A673 (cell line): ENCODE results near the gene TM9SF2. TPM values are rescaled to one million over a fixed set of nuclear protein-coding genes. Genes with fewer than 3 reads are reported as not detected.

Experiments used
- BruUV-seq: library from RNA; stranded (reverse); fragments of 400-500 nt; replicated peaks from 2 replicates; lab custom pipeline; 2021; lab: Mats Ljungman, UMichigan
- CTCF ChIA-PET: fragments of 300-600 bp; sonication (Branson Sonifier 250); formaldehyde crosslinking; loops from one replicate; lab custom pipeline; 2022; ENCODE audit warnings: antibody characterized with exemption; lab: Charles Lee
- POLR2A ChIA-PET: fragments of 300-600 bp; sonication (Branson Sonifier 250); formaldehyde crosslinking; loops from one replicate; lab custom pipeline; 2022; ENCODE audit warnings: antibody characterized with exemption; ENCODE audit not compliant: low non-redundant PET; lab: Charles Lee
- DNase-seq: peaks from one replicate; pipeline ENCODE4 v3.0.0-alpha.2; 2015; ENCODE audit warnings: low spot score
- H3K27ac ChIP-seq: fragments of 200-600 bp; sonication (generic); 2 replicates; pipeline ENCODE4 v1.5.1; 2016; ENCODE audit warnings: mixed run types, low read depth, mild to moderate bottlenecking, mixed read lengths, antibody characterized with exemption, low read length; ENCODE audit not compliant: poor library complexity, severe bottlenecking
- H3K27me3 ChIP-seq: fragments of 200-600 bp; sonication (generic); replicated peaks from 2 replicates; pipeline ENCODE4 v1.6.1; 2017; ENCODE audit warnings: mixed run types, low read depth, mild to moderate bottlenecking, mixed read lengths, antibody characterized with exemption, low read length; ENCODE audit not compliant: insufficient read depth, poor library complexity
- H3K36me3 ChIP-seq: fragments of 200-600 bp; sonication (generic); 2 replicates; pipeline ENCODE4 v1.6.1; 2016; ENCODE audit warnings: mixed run types, mild to moderate bottlenecking, mixed read lengths, antibody characterized with exemption, low read length; ENCODE audit not compliant: insufficient read depth, poor library complexity, severe bottlenecking
- H3K4me1 ChIP-seq: fragments of 200-600 bp; sonication (generic); 2 replicates; pipeline ENCODE4 v1.6.1; 2017; ENCODE audit warnings: mixed run types, mild to moderate bottlenecking, mixed read lengths, antibody characterized with exemption, low read length; ENCODE audit not compliant: insufficient read depth, poor library complexity, severe bottlenecking
- H3K4me3 ChIP-seq: fragments of 200-600 bp; sonication (generic); 2 replicates; pipeline ENCODE4 v1.5.1; 2016; ENCODE audit warnings: low read depth, mixed run types, mild to moderate bottlenecking, mixed read lengths, low read length; ENCODE audit not compliant: poor library complexity, severe bottlenecking
- H3K9me3 ChIP-seq: fragments of 200-600 bp; sonication (generic); 2 replicates; pipeline ENCODE4 v1.6.1; 2016; ENCODE audit warnings: mixed run types, low read depth, mild to moderate bottlenecking, mixed read lengths, antibody characterized with exemption, low read length; ENCODE audit not compliant: poor library complexity, severe bottlenecking
- CTCF ChIP-seq: fragments of 300-800, 200-600 bp; sonication (generic); conservative IDR thresholded peaks from 2 replicates; pipeline ENCODE4 v1.5.1; 2017; ENCODE audit warnings: low read depth, mild to moderate bottlenecking, antibody characterized with exemption, low read length, moderate library complexity, mixed read lengths
- EZH2 ChIP-seq: fragments of 200-600 bp; sonication (generic); IDR thresholded peaks from 2 replicates; pipeline ENCODE4 v1.6.1; 2017; ENCODE audit warnings: borderline replicate concordance, low read depth, mild to moderate bottlenecking, mixed read lengths, antibody characterized with exemption, low read length; ENCODE audit not compliant: poor library complexity, severe bottlenecking
- intact Hi-C: fragments of 100-400 bp; cut with micrococcal nuclease; formaldehyde crosslinking; loops from one replicate; pipeline ENCODE4 v1.10.0; 2022; ENCODE audit not compliant: unreplicated experiment
- total RNA-seq: library from RNA; stranded (reverse); gene quantifications from 2 replicates; pipeline ENCODE4 v1.2.3, GENCODE V29; 2021

The TM9SF2 gene
- total RNA-seq, 1 experiment from 2014 or later: 96.3 TPM

GRCh38 chr13:99572921-99573320 lies 71.6 kb downstream of the TM9SF2 start:
- Histone ChIP-seq H3K27me3 (no peaks in the 10 kb centered on the region), H3K4me3 (no peak overlapping the region), H3K4me1 (peaks cover 5% of the 10 kb centered on the region), H3K9me3 (no peaks in the 10 kb centered on the region), H3K27ac (no peak overlapping the region), H3K36me3 (no peaks in the 10 kb centered on the region)
- intact Hi-C loops: no loop called here
- no TSS peak for BruUV-seq
- CTCF ChIA-PET: interaction anchor here (1.0 kb wide), 1 partner anchor 10 kb away, joined by 3 read pairs; no protein-coding TSS in a partner anchor
- POLR2A ChIA-PET: no interaction called here
- TF ChIP-seq CTCF (no peak), EZH2 (no peak)
- DNase-seq: peak; percentile 68

GRCh38 chr13:99575376-99576120 lies 74.3 kb downstream of the TM9SF2 start:
- CTCF ChIA-PET: no interaction called here
- no peak for TF ChIP-seq EZH2
- TF ChIP-seq CTCF: no peak
- Histone ChIP-seq H3K9me3 (no peaks in the 10 kb centered on the region), H3K4me3 (no peak overlapping the region), H3K36me3 (no peaks in the 10 kb centered on the region), H3K27ac (no peak overlapping the region), H3K4me1 (peaks cover 5% of the 10 kb centered on the region), H3K27me3 (no peaks in the 10 kb centered on the region)
- no peak for DNase-seq
- POLR2A ChIA-PET: no interaction called here
- BruUV-seq: no TSS peak
- intact Hi-C loops: no loop called here

- ChIA-PET CTCF (no interaction called here), POLR2A (no interaction called here)
- H3K36me3 ChIP-seq: no peaks in the 10 kb centered on the region
- no peaks in the 10 kb centered on the region for H3K4me1 ChIP-seq
- no peak overlapping the region for H3K27ac ChIP-seq
- no TSS peak for BruUV-seq
- H3K4me3 ChIP-seq: no peak overlapping the region
- intact Hi-C loops: no loop called here
- no peaks in the 10 kb centered on the region for H3K27me3 ChIP-seq
- no peak for TF ChIP-seq EZH2
- TF ChIP-seq CTCF: peak; percentile 46
- H3K9me3 ChIP-seq: no peaks in the 10 kb centered on the region
- DNase-seq: peak; percentile 17
Observed at GRCh38 chr13:99577934-99578917, 77.0 kb downstream of the TM9SF2 start.
